ENCODE results near the gene MINDY4.

- TF ChIP-seq SPI1 (IDR thresholded peaks at IDR 0.05; ENCODE audit: borderline replicate concordance, low read depth) (no peak), CTCF (IDR thresholded peaks at IDR 0.05; ENCODE audit: insufficient read depth, low read length) (no peak)
Measured at GRCh38 chr7:30861612-30862011, 90.4 kb downstream of the MINDY4 start.

Measured in HL-60 (cell line).